Uterus (tissue), 4 donors: ENCODE measurements around the gene SKAP2. TPM values are rescaled to one million over a fixed set of nuclear protein-coding genes. Genes with fewer than 3 reads are reported as not detected.

Source experiments
- DNase-seq, 2 donors: peaks; one replicate each; pipeline ENCODE4 v3.0.0-alpha.2; 2019 to 2020
- H3K27ac ChIP-seq, 2 donors: fragments of 200-600 bp; sonication (generic); 1 replicate in 1 of 2; 2 replicates in 1 of 2; pipeline ENCODE4 v1.5.1; 2016 to 2018
- H3K27me3 ChIP-seq, 2 donors: fragments of 200-600 bp; sonication (generic); one replicate each; pipeline ENCODE4 v1.5.1; 2018 to 2019; ENCODE audit warnings: control low read depth in 1 of 2
- H3K36me3 ChIP-seq, 2 donors: fragments of 200-600 bp; sonication (generic); one replicate each; pipeline ENCODE4 v1.5.1; 2019; ENCODE audit warnings: control low read depth in 1 of 2
- H3K4me1 ChIP-seq, 2 donors: fragments of 200-600 bp; sonication (generic); one replicate each; pipeline ENCODE4 v1.5.1; 2018 to 2019; ENCODE audit warnings: control low read depth in 1 of 2
- H3K4me3 ChIP-seq, 2 donors: fragments of 200-600 bp; sonication (generic); 1 replicate in 1 of 2; 2 replicates in 1 of 2; pipeline ENCODE4 v1.5.1; 2018 to 2019; ENCODE audit warnings: mild to moderate bottlenecking in 1 of 2
- H3K9me3 ChIP-seq, 2 donors: fragments of 200-600 bp; sonication (generic); one replicate each; pipeline ENCODE4 v1.5.1; 2019; ENCODE audit warnings: control low read depth in 1 of 2
- POLR2A ChIP-seq, 2 donors: fragments of 450-650 bp; IDR thresholded peaks; one replicate each; pipeline ENCODE4 v1.6.1; 2016; ENCODE audit warnings: antibody characterized with exemption in 2 of 2, mild to moderate bottlenecking in 1 of 2, moderate library complexity in 1 of 2
- intact Hi-C: fragments of 100-400 bp; cut with DNase I; formaldehyde crosslinking; loops from one replicate; pipeline ENCODE4 v1.15.1; 2023; ENCODE audit warnings: low total_unique reads
- total RNA-seq, 4 donors: library from RNA; depleted of rRNA in 3 of 4; stranded (reverse); fragments of >200 nt in 3 of 4; gene quantifications; one replicate each; pipeline versions ENCODE4 v1.1.0 to v1.2.4, GENCODE V29; 2014 to 2023
- TF ChIP-seq, protein P1 (sequence below), 4 experiments: fragments of 200-600 bp in 2 of 4; fragments of 450-650 bp in 2 of 4; sonication (generic) in 2 of 4; IDR thresholded peaks; one replicate each; pipeline ENCODE4 v1.5.1; 2016 to 2019; ENCODE audit warnings: antibody characterized with exemption in 4 of 4, mild to moderate bottlenecking in 2 of 4, moderate library complexity in 1 of 4
- donor health status: DM: yes; HTN: yes; CAD: no.

SKAP2 gene
- total RNA-seq, 4 donors from 2014 or later: 3.3 to 50.6 (median 12.6) TPM

DNA sequence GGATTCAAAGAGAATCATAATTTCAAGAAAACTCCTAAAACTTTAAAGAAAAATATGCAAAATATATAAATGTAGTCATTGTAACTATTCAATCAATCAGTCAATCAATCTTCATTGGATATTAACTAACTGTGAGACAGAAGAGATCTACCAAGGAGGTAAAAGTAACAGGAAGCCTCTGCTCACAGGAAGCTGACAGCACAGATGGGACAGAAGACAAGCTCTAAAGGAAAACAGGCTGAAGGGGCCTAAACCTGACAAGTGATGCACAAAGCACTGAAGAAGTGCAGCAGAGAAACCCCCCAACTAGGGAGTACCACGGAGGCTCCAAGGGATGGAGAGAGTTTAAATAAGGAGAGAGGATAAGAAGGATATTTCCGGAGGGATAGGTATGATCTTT lies 173.0 kb downstream of the SKAP2 start:
- no peaks in the 10 kb centered on the region for H3K4me1 ChIP-seq
- no peak overlapping the region for H3K4me3 ChIP-seq
- peaks cover 0 to 13% of the 10 kb centered on the region in 2 donors for H3K27me3 ChIP-seq
- no peaks in the 10 kb centered on the region for H3K36me3 ChIP-seq
- H3K9me3 ChIP-seq: no peaks in the 10 kb centered on the region
- TF ChIP-seq, protein P1, sequence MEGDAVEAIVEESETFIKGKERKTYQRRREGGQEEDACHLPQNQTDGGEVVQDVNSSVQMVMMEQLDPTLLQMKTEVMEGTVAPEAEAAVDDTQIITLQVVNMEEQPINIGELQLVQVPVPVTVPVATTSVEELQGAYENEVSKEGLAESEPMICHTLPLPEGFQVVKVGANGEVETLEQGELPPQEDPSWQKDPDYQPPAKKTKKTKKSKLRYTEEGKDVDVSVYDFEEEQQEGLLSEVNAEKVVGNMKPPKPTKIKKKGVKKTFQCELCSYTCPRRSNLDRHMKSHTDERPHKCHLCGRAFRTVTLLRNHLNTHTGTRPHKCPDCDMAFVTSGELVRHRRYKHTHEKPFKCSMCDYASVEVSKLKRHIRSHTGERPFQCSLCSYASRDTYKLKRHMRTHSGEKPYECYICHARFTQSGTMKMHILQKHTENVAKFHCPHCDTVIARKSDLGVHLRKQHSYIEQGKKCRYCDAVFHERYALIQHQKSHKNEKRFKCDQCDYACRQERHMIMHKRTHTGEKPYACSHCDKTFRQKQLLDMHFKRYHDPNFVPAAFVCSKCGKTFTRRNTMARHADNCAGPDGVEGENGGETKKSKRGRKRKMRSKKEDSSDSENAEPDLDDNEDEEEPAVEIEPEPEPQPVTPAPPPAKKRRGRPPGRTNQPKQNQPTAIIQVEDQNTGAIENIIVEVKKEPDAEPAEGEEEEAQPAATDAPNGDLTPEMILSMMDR (IDR thresholded peaks at IDR 0.05): no peak
- no peak for TF ChIP-seq POLR2A (IDR thresholded peaks at IDR 0.05)
- no peak overlapping the region for H3K27ac ChIP-seq
- DNase-seq: no peak
- intact Hi-C loops: no loop called here

DNA sequence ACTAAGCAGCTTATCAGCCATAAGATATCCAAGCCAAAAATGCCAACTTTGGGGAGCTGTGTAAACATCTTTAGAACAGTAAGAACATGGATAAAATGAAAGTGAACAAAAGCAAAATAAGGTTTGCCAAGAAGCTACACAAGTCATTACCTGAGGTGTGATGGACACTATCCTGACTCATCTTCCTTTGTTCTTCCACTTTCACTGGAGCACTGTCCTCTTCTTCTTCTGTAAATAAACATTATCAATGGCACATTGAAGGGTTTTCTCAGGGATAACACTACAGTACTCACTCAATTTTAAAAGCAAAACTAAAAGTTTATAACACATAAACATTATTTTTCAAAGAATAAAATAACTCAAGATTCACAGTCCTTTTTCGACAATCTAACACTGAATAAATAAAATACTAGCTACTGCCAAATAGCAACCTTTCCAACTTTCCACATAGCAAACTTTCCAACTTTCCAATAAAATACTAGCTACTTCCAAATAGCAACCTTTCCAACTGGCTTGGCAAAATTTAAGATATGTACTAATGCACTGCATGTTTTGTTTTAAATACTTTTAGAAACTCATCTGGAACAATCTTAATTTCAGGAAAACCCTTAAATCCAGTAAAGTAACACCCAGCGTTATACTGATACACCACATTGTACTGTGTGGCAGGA lies 174.1 kb downstream of the SKAP2 start:
- intact Hi-C loops: no loop called here
- no peak for DNase-seq
- H3K9me3 ChIP-seq: no peaks in the 10 kb centered on the region
- TF ChIP-seq POLR2A (IDR thresholded peaks at IDR 0.05): no peak
- TF ChIP-seq, protein P1 (IDR thresholded peaks at IDR 0.05): no peak
- H3K4me1 ChIP-seq: no peaks in the 10 kb centered on the region
- no peaks in the 10 kb centered on the region for H3K36me3 ChIP-seq
- H3K27ac ChIP-seq: no peak overlapping the region
- H3K4me3 ChIP-seq: no peak overlapping the region
- H3K27me3 ChIP-seq: peaks cover 0 to 16% of the 10 kb centered on the region in 2 donors

DNA sequence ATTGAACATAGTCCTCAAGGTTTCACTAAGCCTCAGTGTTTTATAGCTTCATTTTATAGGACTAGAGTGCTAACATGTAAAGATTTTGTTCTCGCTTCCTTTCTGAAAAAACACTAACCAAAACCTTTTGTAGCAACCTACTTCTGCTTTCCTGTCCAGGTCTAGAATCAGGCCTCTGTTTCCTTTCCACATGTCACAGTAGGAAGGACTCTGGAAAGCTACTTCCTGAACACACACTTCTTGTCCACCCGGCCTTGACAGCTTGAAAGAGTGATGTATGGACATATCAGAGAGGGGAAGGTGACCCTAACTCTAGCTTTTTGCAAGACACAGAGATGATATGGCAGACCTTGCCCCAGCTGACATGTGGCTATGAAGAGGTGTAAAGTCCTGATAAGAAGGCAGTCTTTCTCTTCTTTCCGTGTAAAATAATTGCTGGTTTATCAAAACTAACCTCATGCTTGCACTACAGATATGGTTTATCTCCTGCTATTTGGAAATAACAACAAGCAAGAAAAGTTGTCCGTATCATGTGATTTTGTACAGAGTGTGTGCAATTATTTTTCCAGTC lies 175.4 kb downstream of the SKAP2 start:
- Histone ChIP-seq H3K36me3 (no peaks in the 10 kb centered on the region), H3K4me1 (no peaks in the 10 kb centered on the region), H3K4me3 (no peak overlapping the region), H3K27ac (no peak overlapping the region), H3K27me3 (peaks cover 0 to 18% of the 10 kb centered on the region in 2 donors), H3K9me3 (no peaks in the 10 kb centered on the region)
- intact Hi-C loops: no loop called here
- TF ChIP-seq, protein P1 (IDR thresholded peaks at IDR 0.05): no peak
- TF ChIP-seq POLR2A (IDR thresholded peaks at IDR 0.05): no peak
- DNase-seq: no peak

DNA sequence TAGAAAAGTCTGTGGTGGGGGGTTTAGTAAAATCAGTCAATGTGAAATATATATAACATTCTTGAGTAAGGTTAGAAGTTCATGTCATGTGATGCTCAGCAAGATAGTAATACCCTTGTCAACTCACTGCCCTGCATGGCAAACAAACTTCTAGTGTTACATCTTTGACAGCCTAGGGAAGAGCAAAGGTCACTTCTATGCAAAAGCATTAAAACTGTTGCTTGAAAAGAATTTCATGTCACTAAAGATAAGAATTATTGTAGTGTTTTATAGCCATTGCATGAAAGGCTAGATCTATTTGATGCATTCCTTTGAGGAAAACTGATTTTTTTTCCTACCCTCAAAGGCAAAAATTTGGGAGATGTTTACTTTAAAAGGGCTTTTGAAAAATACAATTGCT lies 176.0 kb downstream of the SKAP2 start:
- Histone ChIP-seq H3K9me3 (no peaks in the 10 kb centered on the region), H3K36me3 (no peaks in the 10 kb centered on the region), H3K4me1 (no peaks in the 10 kb centered on the region), H3K4me3 (no peak overlapping the region), H3K27me3 (peaks cover 0 to 18% of the 10 kb centered on the region in 2 donors), H3K27ac (no peak overlapping the region)
- TF ChIP-seq POLR2A (IDR thresholded peaks at IDR 0.05): no peak
- TF ChIP-seq, protein P1 (IDR thresholded peaks at IDR 0.05): no peak
- intact Hi-C loops: no loop called here
- DNase-seq: no peak

DNA sequence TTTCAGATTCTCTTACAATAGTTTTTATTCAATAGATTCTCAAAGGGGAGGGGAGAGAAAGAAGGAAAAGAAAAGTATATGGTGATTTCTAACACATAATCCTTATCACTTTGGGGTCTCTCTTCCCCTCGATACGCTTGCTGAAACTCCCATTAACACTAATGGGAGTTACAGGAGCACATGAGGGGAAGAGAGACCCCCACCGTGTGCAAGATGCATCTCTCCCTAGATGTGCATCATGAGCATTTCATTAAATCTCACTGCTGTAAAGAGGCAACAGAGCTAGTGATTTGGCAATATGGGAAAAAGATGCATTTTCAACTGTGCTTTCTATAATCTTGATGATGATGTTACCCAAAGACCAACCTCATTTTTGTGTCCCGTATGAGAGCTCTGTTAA lies 177.4 kb downstream of the SKAP2 start:
- no peak overlapping the region for H3K4me3 ChIP-seq
- H3K4me1 ChIP-seq: no peaks in the 10 kb centered on the region
- intact Hi-C loops: no loop called here
- no peak overlapping the region for H3K27ac ChIP-seq
- peaks cover 0 to 18% of the 10 kb centered on the region in 2 donors for H3K27me3 ChIP-seq
- H3K36me3 ChIP-seq: no peaks in the 10 kb centered on the region
- no peak for TF ChIP-seq POLR2A (IDR thresholded peaks at IDR 0.05)
- TF ChIP-seq, protein P1 (IDR thresholded peaks at IDR 0.05): no peak
- H3K9me3 ChIP-seq: no peaks in the 10 kb centered on the region
- no peak for DNase-seq
